GM19238 (cell line): ENCODE data around the gene CCDC63.
"Not testable (repeated sequence)": the region's sequence is repeated elsewhere in the genome, so short reads cannot be mapped to it uniquely, and the experiment has no call there.

Experiments
- DNase-seq: peaks from one replicate; pipeline ENCODE4 v3.0.0; 2011; ENCODE audit warnings: low spot score; ENCODE audit not compliant: insufficient read length

CCDC63 gene

DNA sequence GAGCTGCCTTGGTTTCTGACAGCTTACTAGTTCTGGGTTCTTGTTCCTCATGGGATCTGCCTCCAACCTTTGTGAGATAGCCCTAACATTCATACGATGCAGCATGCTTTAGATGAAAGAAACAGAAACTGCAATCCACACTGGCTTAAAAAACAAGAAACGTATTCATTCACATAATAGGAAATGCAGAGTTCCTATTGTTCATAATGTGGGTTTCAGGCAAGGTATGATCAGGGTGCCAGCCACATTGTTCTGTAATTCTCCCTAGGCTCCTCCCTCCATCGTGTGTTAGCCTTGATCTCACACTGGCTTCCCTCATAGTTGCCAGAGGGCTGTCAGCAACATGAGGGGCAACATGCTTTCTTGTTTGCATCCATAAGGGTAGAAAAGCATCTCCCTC lies 2.7 kb upstream of the CCDC63 start:
- DNase-seq: no peak

DNA sequence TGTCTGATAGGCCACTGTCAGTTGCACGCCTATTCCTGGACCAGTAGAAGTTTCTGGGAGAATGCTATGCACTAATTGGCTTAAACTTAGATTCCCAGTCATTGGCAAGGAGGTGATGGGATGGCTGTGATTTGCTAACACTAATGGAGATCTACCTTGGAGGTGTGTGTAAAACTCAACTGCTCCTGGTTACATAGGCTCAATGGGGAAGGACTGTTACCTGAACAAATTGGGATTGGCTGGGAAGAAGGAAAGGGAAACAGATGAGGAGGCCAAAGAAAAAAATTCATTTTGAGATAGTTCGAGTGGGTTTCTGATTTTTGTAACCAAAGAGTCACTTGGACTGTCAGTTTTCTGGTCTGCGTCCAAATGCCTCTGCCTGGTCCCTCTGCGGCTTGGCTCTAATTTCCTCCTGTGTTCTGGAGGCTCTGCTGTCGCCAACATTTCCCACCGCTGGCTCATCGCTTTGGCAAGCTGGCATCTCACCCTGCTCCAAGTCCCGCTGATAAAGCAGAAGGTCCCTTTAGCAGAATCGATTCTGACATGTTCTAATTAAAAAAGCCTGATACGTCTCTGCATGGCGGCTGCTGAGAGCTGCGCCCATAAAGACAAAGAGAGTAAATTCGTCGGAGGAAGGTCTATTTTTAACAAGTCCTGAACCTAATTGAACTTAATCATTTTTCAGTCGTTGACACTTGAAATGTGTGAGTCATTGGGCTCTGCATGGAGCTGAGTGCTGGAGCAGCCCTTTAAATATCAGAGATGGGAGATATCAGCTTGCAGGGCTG lies 2.0 kb upstream of the CCDC63 start:
- DNase-seq: no peak

DNA sequence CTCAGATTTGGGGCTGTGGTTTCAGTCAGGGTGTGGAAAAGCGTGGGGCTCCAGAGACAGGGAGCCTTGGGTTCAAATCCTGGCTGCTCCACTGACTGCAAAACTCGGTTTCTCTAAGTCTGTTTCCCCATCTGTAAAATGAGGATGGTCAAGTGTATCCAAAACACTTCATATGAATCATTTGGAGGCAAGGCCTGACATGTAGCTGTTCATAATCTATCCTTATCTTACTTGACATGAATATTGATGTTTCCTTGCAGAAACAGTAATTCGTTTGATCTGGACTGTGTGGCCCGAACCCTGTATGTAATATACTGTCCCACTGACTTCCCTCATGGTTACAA lies 1.5 kb upstream of the CCDC63 start:
- no peak for DNase-seq

DNA sequence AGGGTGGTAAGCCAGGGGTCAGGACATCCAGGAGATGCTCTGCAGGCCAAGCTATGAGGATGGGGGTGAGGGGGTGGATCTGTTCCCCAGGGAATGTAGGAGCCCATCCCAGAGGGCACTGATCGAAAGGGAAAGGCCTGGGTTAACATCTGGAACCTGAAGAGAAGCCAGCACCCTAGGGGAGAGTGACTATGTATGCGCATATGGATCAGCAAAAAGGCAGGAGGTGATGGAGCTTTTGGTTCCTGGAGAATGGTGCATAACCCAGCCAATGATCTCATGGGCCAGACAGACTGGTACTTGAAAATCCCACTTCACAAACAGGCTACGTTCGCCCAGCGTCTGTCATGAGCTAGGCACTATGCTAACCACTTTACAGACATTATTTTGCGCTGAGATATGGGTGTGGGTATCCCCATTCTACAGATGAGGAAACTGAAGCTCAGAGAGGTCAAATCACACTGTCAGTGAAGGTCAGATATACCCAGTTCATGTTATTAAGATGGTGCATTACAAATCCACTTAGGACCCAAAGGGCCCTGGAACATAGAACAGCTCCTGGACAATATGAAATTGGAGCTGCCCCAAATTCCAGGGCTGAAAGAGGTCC lies 1.6 kb downstream of the CCDC63 start:
- DNase-seq: no peak

DNA sequence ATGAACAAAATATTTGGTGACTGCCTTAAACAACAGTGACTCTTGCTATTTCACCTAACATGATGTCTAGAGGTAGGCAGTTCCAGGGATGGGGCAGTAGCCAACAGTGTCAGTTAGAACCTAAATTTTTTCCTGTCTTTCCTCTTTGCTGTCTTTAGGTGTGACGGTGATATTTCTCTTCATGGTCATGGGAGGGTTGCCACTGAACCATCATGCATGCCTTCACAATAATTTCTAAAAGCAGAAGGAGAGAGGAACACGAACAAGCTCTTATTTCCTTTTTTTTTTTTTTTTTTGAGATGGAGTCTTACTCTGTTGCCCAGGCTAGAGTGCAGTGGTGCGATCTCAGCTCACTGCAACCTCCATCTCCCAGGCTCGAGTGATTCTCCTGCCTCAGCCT lies 2.4 kb downstream of the CCDC63 start:
- no peak for DNase-seq

DNA sequence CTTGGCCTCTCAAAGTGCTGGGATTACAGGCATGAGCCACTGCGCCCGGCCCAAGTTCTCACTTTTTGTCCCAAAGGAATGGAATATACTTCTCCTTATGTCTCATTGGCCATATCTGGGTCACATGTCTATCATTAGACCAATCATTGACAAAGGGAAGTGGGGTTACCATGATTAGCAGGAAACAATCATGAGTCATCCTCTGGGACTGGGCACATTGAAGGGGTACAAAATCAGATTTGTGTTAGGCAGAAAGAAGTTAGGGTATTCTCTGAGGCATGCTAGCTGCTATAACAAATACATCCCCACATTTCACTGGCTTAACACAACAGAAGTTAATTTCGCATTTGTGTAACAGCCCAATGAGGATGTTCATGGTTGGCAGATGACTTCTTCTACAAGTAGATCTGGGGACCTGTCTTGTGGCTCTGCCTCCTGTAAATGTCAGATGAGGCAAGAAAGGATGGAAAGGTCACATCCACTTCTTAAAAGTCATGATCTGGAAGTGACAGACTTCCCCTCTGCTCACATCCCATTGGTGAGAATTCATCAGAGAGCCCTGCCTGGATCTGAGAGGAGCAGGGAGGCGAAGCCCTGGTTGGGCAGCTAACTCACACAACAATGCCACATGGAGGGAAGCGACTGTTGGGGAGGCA lies 3.1 kb downstream of the CCDC63 start:
- DNase-seq: no peak

DNA sequence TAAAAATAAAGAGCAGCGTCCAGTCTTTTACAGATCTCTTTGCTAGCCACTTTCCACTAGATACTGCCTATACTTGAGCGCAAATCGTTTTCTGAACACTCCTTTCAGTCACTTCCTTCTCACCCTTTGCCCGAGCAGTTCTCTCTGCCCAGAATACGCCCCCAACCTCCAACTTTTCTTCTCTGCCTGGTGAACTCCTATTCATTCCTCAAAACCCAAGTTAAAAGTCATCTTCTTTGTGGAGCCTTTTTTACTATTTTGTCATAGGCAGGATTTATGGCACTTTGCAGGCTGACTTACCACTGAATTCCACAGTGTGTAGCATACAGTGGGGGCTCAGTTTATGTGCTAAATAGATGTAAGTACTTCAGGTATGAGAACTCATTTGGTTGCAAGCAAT lies 4.0 kb downstream of the CCDC63 start:
- no peak for DNase-seq

DNA sequence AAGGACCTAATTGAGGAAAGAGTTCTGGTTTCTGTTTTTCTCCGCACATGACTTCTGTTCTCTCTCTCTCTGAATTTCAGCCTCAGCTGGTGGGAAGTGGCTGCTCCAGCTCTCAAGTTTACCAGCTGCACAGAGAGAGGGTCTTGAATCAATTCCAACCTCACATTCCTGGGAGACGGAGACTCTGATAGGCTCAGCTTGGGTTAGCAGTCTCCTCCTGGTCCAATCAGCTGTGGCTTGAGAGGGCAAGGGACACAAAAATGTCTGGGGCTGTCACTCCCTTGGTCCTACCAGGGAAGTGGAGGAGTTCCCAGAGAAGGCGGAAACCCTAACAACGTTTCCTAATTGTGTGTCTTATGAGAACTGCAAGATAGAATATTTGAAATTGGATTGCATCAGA lies 7.0 kb downstream of the CCDC63 start:
- DNase-seq: no peak

DNA sequence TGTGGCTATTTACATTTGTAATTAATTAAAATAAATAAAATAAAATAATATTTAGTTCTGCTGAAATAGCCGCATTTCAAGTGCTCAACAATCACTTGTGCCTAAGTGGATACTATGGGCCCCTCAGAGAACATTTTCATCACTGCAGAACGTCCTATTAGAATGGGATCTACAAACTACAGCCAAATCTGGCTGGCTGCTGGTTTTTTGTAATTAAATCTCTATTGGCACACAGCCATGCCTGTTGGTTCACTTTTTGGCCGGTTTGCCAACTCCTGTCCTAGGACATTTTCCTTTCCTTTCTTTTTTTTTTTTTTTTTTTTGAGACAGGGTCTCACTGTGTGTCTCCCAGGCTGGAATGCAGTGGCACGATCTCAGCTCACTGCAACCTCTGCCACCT lies 9.8 kb downstream of the CCDC63 start:
- no peak for DNase-seq

DNA sequence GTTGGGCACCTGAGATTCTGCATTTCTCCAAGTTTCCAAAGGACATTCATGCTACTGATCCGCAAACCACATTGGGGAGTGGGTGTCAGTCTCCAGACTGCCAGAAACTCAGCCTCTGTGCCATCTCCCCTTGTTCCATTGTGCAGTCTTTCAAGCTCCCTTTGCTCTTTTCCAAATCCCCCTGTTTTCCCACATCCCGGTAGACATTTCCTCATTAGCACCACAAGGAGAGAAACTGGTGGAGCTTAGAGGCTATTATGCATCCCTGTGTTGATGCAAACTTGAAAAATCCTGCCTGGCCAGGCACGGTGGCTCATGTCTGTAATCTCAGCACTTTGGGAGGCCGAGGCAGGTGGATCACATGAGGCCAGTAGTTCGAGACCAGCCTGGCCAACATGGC lies 10.7 kb downstream of the CCDC63 start:
- no peak for DNase-seq

DNA sequence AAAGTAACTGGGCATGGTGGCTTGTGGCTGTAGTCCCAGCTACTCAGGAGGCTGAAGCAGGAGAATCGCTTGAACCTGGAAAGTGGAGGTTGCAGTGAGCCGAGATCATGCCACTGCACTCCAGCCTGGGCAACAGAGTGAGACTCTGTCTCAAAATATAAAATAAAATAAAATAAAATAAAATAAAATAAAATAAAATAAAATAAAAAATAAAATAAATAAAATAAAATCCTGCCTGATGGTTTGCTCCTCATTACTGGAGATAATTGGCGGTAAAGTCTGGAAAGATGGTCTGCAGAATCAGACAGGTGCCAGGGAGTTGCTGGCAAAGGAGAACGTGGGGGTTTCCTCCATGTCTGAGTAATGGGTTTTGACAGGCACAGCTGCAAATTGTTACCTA lies 11.2 kb downstream of the CCDC63 start:
- not testable (repeated sequence) for DNase-seq

DNA sequence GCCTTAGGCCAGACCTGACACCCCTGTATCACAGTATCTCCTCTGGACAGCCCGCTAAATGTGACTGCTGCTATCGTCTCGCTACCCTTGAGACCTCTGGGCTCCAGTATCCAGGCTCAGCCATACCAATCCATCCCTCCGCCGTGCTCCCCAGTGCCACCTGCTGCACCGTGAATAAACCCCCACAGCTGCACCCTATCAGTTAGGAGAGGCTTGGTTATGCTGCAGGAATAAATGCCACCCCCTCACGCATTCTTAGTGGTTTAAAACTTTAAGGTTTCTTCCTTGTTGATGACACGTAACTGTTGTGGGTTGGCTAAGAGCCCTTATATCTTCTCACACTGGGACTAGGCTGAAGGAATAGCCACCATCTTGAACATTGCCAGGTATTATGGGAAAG lies 12.1 kb downstream of the CCDC63 start:
- no peak for DNase-seq

DNA sequence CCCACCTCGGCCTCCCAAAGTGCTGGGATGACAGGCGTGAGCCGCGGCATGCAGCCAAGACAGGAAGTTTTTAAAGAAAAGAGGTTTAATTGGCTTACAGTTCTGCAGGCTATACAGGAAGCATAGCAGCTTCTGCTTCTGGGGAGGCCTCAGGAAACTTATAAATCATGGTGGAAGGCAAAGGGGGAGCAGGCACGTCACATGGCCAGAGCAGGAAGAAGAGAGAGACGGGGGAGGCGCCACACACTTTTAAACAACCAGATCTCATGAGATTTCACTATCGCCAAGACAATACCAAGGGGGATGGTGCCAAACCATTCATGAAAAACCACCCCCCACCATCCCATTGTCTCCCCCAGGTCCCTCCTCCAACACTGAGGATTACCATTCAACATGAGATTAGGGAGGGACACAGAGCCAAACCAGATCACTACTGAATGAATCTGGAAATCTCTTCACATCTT lies 14.1 kb downstream of the CCDC63 start:
- no peak for DNase-seq

DNA sequence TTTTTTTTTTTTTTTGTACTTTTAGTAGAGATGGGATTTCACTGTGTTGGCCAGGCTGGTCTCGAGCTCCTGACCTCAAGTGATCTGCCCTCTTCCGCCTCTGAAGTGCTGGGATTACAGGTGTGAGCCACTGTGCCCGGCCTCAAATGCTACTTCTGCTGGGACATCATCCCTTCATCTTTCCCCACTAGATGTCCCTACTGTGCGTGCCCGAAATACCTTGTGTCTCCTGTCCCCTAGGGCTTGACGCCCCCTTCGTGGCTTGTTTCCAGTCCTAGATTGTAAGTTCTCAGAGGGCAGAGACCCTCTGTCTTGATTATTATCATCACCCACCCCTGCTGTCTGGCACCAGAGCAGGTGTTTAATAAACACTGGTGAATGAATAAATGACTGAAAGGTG lies 14.9 kb downstream of the CCDC63 start:
- DNase-seq: no peak

DNA sequence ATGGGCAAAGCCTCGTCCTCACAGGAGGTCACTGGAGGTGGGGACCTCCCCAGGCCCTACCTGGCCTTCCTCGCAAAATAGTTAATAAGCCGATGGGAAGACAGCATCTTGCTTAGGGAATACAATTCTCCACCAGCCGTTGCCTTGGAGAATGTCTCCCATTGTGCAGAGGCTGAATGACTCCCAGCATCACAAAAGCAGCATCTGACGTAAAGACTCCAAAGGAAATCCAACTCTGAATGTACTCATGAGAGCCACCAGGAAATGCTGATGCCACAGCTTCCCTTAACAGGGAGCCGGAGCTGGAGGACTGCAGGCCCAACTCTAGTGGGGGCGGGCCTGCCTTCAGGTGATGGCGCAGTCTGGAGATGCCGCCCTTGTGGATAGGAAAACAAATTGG lies 15.5 kb downstream of the CCDC63 start:
- no peak for DNase-seq

DNA sequence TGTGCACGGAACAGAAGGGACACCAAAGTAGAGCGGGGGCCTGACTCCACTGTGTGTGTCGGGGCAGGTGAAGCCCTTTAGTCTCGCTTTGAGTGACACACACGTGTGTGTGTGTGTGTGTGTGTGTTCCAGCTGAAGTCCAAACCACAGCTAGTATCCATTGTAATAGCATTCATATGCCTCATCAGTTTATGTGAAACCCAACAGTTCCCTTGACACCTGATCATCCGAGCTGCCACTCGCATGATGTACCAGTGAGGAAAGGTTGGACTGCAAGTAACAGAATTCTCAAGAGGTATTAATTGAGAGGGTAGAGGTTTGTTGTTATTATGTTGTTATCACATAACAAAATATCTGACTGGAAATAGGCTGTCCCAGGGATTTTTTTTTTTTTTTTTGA lies 16.4 kb downstream of the CCDC63 start:
- no peak for DNase-seq

DNA sequence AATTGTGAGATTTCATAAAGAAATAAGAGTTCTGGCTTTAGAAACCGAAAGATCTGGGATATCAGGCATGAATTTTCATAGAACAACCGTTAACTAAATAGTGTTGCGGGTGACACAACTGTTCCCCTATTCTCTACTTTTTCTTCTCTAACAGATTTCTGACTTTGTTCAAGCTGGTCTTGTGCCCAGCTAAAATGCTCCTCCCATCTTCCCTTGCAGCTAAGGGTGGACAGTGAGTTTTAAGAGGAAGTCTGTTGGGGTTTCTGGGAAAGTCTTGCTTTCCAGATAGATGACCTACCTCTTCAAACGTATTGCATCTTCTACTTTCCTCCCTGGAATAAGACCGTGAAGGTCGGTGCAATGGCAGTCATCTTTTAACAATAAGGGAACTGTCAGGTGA lies 18.7 kb downstream of the CCDC63 start:
- DNase-seq: no peak

DNA sequence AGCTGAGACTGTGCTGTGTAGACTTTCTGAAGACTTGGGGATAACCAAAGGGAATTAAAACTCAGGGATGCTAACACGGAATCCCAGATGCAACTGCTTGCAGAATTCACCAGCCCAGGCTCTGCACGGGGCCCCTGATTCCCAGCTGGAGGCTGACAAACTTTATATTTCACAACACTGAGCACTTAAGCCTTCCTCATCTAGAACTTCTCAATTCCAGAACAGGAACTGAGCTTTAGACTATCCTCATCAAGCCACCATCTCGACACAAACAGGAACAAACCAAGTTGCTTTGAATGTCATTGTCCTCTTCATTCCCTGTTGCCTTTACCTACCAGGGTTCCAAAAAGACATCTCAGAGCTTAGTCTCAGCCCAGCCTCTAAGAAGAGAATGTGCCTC lies 22.2 kb downstream of the CCDC63 start:
- no peak for DNase-seq

DNA sequence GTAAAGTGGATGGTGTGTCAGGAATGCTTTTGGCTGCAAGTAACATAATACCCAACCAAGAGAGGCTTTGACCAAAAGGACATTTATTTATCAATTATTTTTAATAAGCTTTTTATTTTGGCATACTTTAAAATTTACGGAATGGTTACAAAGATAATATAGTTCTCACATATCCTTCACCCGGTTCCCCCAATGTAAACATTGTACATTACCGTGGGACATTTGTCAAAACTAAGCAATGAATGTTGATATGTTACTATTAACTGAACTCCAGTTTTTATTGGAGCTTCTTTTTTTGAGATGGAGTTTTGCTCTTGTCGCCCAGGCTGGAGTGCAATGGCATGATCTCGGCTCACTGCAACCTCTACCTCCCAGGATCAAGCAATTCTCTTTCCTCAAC lies 23.0 kb downstream of the CCDC63 start:
- no peak for DNase-seq

DNA sequence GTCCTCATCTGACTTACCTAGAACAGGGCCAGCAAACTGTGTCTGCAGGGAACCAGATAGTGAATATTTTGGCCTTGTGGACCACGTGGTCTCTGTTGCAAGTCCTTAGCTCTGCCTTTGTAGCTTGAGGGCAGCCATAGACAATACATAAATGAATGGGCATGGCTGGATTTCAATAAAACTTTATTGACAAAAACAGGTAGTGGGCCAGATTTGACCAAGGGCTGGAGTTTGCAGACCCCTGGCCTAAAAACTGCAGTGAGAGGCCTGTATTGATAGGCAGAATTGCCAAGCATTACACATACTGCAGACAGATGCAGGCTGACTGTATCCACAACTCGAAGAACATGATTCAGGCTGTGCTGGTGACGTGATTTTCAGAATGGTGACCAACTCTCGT lies 25.3 kb downstream of the CCDC63 start:
- DNase-seq: no peak

DNA sequence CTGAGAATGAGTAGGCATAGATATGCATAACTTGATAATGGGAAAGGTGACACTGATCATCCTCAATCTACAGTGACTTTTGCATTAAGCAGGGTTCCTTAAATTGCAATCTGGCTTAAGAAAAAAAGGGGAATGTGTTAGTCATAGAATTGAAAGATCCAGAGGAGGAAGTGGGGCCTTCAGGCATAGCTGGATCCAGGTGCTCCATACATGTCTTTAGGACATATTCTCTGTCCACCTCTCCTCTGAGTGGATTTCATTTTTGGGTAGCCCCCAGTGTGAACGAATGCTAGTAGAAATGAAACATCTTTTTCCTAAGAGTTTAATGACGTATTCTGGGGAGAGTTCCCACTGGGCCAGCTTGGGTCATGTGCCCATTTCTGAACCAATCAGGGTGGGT lies 27.6 kb downstream of the CCDC63 start:
- no peak for DNase-seq

DNA sequence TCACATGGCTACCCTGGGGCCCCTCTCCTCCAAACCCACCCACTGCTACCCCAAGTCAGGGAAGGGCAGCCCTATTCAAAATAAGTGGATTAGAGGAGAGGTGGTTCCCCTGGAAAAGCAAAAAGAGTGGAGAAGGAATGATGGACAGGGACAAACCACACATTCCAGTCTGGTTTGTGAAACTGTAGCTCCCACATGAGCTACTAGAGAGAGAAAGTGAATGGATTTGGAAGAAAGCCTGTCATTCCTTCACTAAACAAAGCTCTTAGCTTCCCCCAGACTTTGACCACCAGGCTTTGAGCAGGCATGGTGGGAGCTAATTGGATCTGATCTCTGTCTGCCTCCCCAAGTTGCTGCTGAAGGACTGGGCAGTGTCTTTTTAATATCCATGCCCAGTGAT lies 28.0 kb downstream of the CCDC63 start:
- DNase-seq: no peak

DNA sequence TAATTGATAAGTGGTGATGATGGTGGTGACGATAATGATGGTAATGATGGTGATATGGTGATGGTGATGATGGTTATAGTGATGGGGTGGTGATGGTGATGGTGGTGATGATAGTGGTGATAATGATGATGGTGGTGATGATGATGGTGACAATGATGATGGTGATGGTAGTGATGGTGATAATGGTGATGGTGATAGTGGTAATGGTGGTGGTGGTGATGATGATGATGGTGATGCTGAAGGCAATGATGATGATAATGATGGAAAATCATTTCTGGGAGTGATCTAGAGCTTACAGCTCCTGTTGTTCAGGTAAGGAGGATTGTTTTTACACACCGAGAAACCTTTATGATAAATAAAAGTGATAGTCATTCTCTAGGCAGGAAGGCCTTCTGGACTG lies 33.9 kb downstream of the CCDC63 start:
- DNase-seq: no peak
